DMS114 treated with DMSO at 0.1 percent for 48 hours (cell line): ENCODE results near the gene MGRN1.

ENCODE experiments used
- DNase-seq: peaks from one replicate; lab custom pipeline; 2025; ENCODE audit not compliant: unreplicated experiment; lab: John Stamatoyannopoulos, UW

MGRN1 gene

GRCh38 chr16:4651827-4652226, 27.2 kb downstream of the MGRN1 start:
- DNase-seq = no peak

GRCh38 chr16:4652561-4652960, 27.9 kb downstream of the MGRN1 start:
- no peak for DNase-seq

- DNase-seq = no peak
Observed at GRCh38 chr16:4654011-4654963, 29.7 kb downstream of the MGRN1 start.

GRCh38 chr16:4654964-4655590, 30.5 kb downstream of the MGRN1 start:
- no peak for DNase-seq

GRCh38 chr16:4655801-4656200, 31.2 kb downstream of the MGRN1 start:
- no peak for DNase-seq

GRCh38 chr16:4656221-4656620, 31.6 kb downstream of the MGRN1 start:
- no peak for DNase-seq

GRCh38 chr16:4656695-4657686, 32.4 kb downstream of the MGRN1 start:
- DNase-seq = no peak

GRCh38 chr16:4659363-4660353, 35.0 kb downstream of the MGRN1 start:
- DNase-seq = no peak

- no peak for DNase-seq
Observed at GRCh38 chr16:4660454-4661007, 35.9 kb downstream of the MGRN1 start.

- no peak for DNase-seq
Observed at GRCh38 chr16:4661661-4662060, 37.0 kb downstream of the MGRN1 start.

GRCh38 chr16:4663465-4663776, 38.8 kb downstream of the MGRN1 start:
- no peak for DNase-seq

GRCh38 chr16:4663777-4664465, 39.3 kb downstream of the MGRN1 start:
- DNase-seq = no peak

GRCh38 chr16:4664538-4665418, 40.2 kb downstream of the MGRN1 start:
- no peak for DNase-seq

- DNase-seq = no peak
Observed at GRCh38 chr16:4666537-4667202, 42.0 kb downstream of the MGRN1 start.

- DNase-seq = no peak
Observed at GRCh38 chr16:4667203-4667963, 42.8 kb downstream of the MGRN1 start.

GRCh38 chr16:4668313-4668960, 43.8 kb downstream of the MGRN1 start:
- DNase-seq = no peak
